K562 (cell line): ENCODE data around the gene DHCR7. TPM values are rescaled to one million over a fixed set of nuclear protein-coding genes. Genes with fewer than 3 reads are reported as not detected.

ENCODE experiments used
- ATAC-seq: fragments of 200-7000 bp; cut with Tn5 transposase; 3 replicates; pipeline ENCODE4 v1.9.1; 2020; ENCODE audit warnings: moderate library complexity
- BruUV-seq: library from RNA; stranded (reverse); fragments of 400-500 nt; replicated peaks from 2 replicates; lab custom pipeline; 2021; lab: Mats Ljungman, UMichigan
- CTCF ChIA-PET: fragments of 300-600 bp; formaldehyde crosslinking; extraction: SDS; loops from one replicate; lab custom pipeline; 2021; ENCODE audit warnings: low intra/inter-chr PET ratio; lab: Yijun Ruan, JAX
- POLR2A ChIA-PET: fragments of 300-600, 350-650 bp; sonication (Branson Sonifier 250); formaldehyde crosslinking; extraction: SDS; loops from one replicate; lab custom pipeline; 2021; ENCODE audit warnings: antibody characterized with exemption, inconsistent platforms; lab: Yijun Ruan, JAX
- DNase-seq, 4 experiments: peaks; one replicate each; pipeline versions ENCODE4 v3.0.0 to v3.0.0-alpha.2; 2011 to 2018; ENCODE audit warnings: low spot score in 3 of 4, mixed read lengths in 3 of 4; ENCODE audit errors: extremely low read depth in 1 of 4
- FAIRE-seq: peaks from 2 replicates; lab custom pipeline; 2011; peaks lifted over from hg19 to GRCh38; lab: Jason Lieb, UNC
- H2AFZ ChIP-seq: 2 replicates; pipeline ENCODE4 v1.6.0; 2011; ENCODE audit warnings: low read depth, low read length, control low read depth, inconsistent platforms
- H3K27ac ChIP-seq: fragments of 200-600 bp; 3 replicates; pipeline ENCODE4 v1.8.0; 2011; ENCODE audit warnings: low read depth, mild to moderate bottlenecking, control low read depth, inconsistent platforms, low read length, moderate library complexity, mixed read lengths; ENCODE audit errors: extremely low read depth
- H3K27me3 ChIP-seq, 2 experiments: fragments of 300-600 bp in 1 of 2; 2 replicates in 1 of 2; 3 replicates in 1 of 2; pipeline versions ENCODE4 v1.6.0 to v1.8.0; 2011; ENCODE audit warnings: inconsistent platforms in 2 of 2, low read length in 2 of 2, mild to moderate bottlenecking in 1 of 2, mixed read lengths in 1 of 2, moderate library complexity in 1 of 2; ENCODE audit not compliant: control insufficient read depth in 2 of 2, insufficient read depth in 2 of 2
- H3K36me3 ChIP-seq: fragments of 300-600 bp; 3 replicates; pipeline ENCODE4 v1.8.0; 2011; ENCODE audit warnings: mild to moderate bottlenecking, low read length, inconsistent platforms; ENCODE audit not compliant: control insufficient read depth, insufficient read depth
- H3K4me1 ChIP-seq, 2 experiments: fragments of 200-600 bp in 1 of 2; replicated peaks in 1 of 2; 2 replicates in 1 of 2; 3 replicates in 1 of 2; pipeline versions ENCODE4 v1.5.1 to v1.8.0; 2011; ENCODE audit warnings: inconsistent platforms in 2 of 2, low read length in 2 of 2, mild to moderate bottlenecking in 1 of 2, mixed read lengths in 1 of 2, moderate library complexity in 1 of 2; ENCODE audit not compliant: control insufficient read depth in 2 of 2, insufficient read depth in 2 of 2
- H3K4me2 ChIP-seq: 2 replicates; pipeline ENCODE4 v1.6.1; 2011; ENCODE audit warnings: low read length, control low read depth, inconsistent platforms, mixed read lengths; ENCODE audit not compliant: insufficient read depth
- H3K4me3 ChIP-seq: fragments of 200-600 bp; sonication (generic), shearing (Covaris generic); 2 replicates; pipeline ENCODE4 v1.5.1; 2016; ENCODE audit warnings: control low read depth, inconsistent platforms
- H3K79me2 ChIP-seq: fragments of 200-600 bp; 3 replicates; pipeline ENCODE4 v1.8.0; 2011; ENCODE audit warnings: low read length, inconsistent platforms; ENCODE audit not compliant: control insufficient read depth, insufficient read depth
- H3K9ac ChIP-seq, 2 experiments: 2 replicates each; pipeline versions ENCODE4 v1.6.0 to v1.6.1; 2011; ENCODE audit warnings: low read depth in 2 of 2, low read length in 2 of 2, control low read depth in 1 of 2, inconsistent platforms in 1 of 2, mild to moderate bottlenecking in 1 of 2, mixed read lengths in 1 of 2; ENCODE audit not compliant: insufficient read depth in 1 of 2
- H3K9me1 ChIP-seq: one replicate; pipeline ENCODE4 v1.6.0; 2011; ENCODE audit warnings: inconsistent platforms, mild to moderate bottlenecking, low read length, moderate library complexity; ENCODE audit not compliant: control insufficient read depth, insufficient read depth
- H3K9me3 ChIP-seq: replicated peaks from 2 replicates; pipeline ENCODE4 v1.5.1; 2011; ENCODE audit warnings: low read depth, low read length, inconsistent platforms; ENCODE audit not compliant: control insufficient read depth, insufficient read depth
- H4K20me1 ChIP-seq: replicated peaks from 2 replicates; pipeline ENCODE4 v1.6.1; 2011; ENCODE audit warnings: low read length, inconsistent platforms, mixed read lengths; ENCODE audit not compliant: control insufficient read depth, insufficient read depth
- DACH1 ChIP-seq: fragments of 450-650 bp; IDR thresholded peaks from 2 replicates; pipeline ENCODE4 v1.6.1; 2018; ENCODE audit not compliant: partially characterized antibody
- EP300 ChIP-seq: IDR thresholded peaks from 2 replicates; pipeline ENCODE4 v1.6.1; 2012; ENCODE audit warnings: low read length, improper control_type of control experiment
- ETS1 ChIP-seq: conservative IDR thresholded peaks from 2 replicates; pipeline ENCODE4 v1.6.1; 2011; ENCODE audit warnings: low read depth, mild to moderate bottlenecking, low read length; ENCODE audit not compliant: control insufficient read depth
- GTF2A2 ChIP-seq: IDR thresholded peaks from 2 replicates; pipeline ENCODE4 v1.6.1; 2016; ENCODE audit warnings: mild to moderate bottlenecking, missing genetic modification characterization, missing compliant biosample characterization
- HNRNPK ChIP-seq: fragments of 200-400 bp; formaldehyde crosslinking; IDR thresholded peaks from one replicate; pipeline ENCODE4 v1.6.1; 2018; ENCODE audit warnings: mild to moderate bottlenecking, low read depth, low read length; ENCODE audit not compliant: poor library complexity, severe bottlenecking
- ILF3 ChIP-seq: fragments of 450-650 bp; IDR thresholded peaks from 2 replicates; pipeline ENCODE4 v1.6.1; 2018; ENCODE audit warnings: antibody characterized with exemption, mild to moderate bottlenecking, moderate library complexity, borderline replicate concordance
- NR2C1 ChIP-seq, 2 experiments: fragments of 450-650 bp; IDR thresholded peaks; 2 replicates each; pipeline ENCODE4 v1.6.1; 2017; ENCODE audit warnings: mild to moderate bottlenecking in 2 of 2, antibody characterized with exemption in 1 of 2, inconsistent platforms in 1 of 2, missing compliant biosample characterization in 1 of 2, missing genetic modification characterization in 1 of 2
- NR2C2 ChIP-seq, 2 experiments: fragments of 200-800 bp in 1 of 2; sonication (Bioruptor generic) in 1 of 2; sonication (generic) in 1 of 2; formaldehyde crosslinking in 1 of 2; IDR thresholded peaks; 2 replicates each; pipeline versions ENCODE4 v1.6.1 to v1.8.0; 2016 to 2022; ENCODE audit warnings: mild to moderate bottlenecking in 1 of 2, missing compliant biosample characterization in 1 of 2, missing genetic modification characterization in 1 of 2, missing genetic modification reagents in 1 of 2
- RBFOX2 ChIP-seq: fragments of 200-400 bp; formaldehyde crosslinking; IDR thresholded peaks from 2 replicates; pipeline ENCODE4 v1.6.1; 2017; ENCODE audit warnings: low read depth, mild to moderate bottlenecking, low read length, moderate library complexity
- SAFB2 ChIP-seq: fragments of 200-400 bp; formaldehyde crosslinking; IDR thresholded peaks from 2 replicates; pipeline ENCODE4 v1.6.1; 2018; ENCODE audit warnings: borderline replicate concordance, low read length, low read depth, moderate library complexity; ENCODE audit not compliant: severe bottlenecking
- TBL1XR1 ChIP-seq, 2 experiments: IDR thresholded peaks; 2 replicates each; pipeline ENCODE4 v1.6.1; 2012; ENCODE audit warnings: improper control_type of control experiment in 2 of 2, low read length in 2 of 2, mild to moderate bottlenecking in 1 of 2
- ZFP36 ChIP-seq: fragments of 150-350 bp; IDR thresholded peaks from 2 replicates; pipeline ENCODE4 v1.6.1; 2018; ENCODE audit warnings: low read length, low read depth; ENCODE audit not compliant: partially characterized antibody
- WGBS: fragments of 100-300 bp; shearing (Covaris generic); methylation state at CpG from one replicate; pipeline ENCODE4 v1.1.6; 2016; ENCODE audit warnings: low coverage, mixed read lengths; ENCODE audit not compliant: insufficient coverage; ENCODE audit errors: missing lambda C conversion rate; 5-methylcytosine and 5-hydroxymethylcytosine counted together
- in situ Hi-C: fragments of 300-500 bp; cut with MboI; formaldehyde crosslinking; loops from 4 replicates; pipeline ENCODE4 v1.15.0; 2018; ENCODE audit warnings: inconsistent platforms, mixed read lengths
- intact Hi-C: fragments of 100-400 bp; cut with micrococcal nuclease; formaldehyde crosslinking; loops from 2 replicates; pipeline ENCODE4 v1.14.2; 2022
- polyA plus RNA-seq, 8 experiments: library from polyadenylated mRNA; depleted of rRNA in 4 of 8; stranded (reverse) in 5 of 8; unstranded in 3 of 8; fragments of >200 nt; fragmentation: Nextera tagmentation in 2 of 8; fragmentation: Illumina TruSeq in 1 of 8; extraction: Ambion mirVana in 2 of 8; extraction: Trizol in 1 of 8; gene quantifications; 2 replicates each; pipeline versions ENCODE4 v1.2.1 to v1.2.3, GENCODE V29; 2011 to 2014; ENCODE audit warnings: inconsistent platforms in 1 of 8, missing spikeins in 1 of 8
- total RNA-seq, 7 experiments: library from RNA; depleted of rRNA in 6 of 7; stranded (reverse); fragments of >200 nt in 6 of 7; fragmentation: Illumina TruSeq in 2 of 7; extraction: Trizol in 2 of 7; gene quantifications; 2 replicates each; pipeline versions ENCODE4 v1.2.1 to v1.2.3, GENCODE V29; 2011 to 2021; ENCODE audit warnings: low replicate concordance in 1 of 7

Gene DHCR7
- total and polyA plus RNA-seq, 9 of the 15 experiments (the other 6 are each of a cell fraction or from before 2014, with no cell fraction given) = 8.4 to 192 (median 82.4) TPM

DNA sequence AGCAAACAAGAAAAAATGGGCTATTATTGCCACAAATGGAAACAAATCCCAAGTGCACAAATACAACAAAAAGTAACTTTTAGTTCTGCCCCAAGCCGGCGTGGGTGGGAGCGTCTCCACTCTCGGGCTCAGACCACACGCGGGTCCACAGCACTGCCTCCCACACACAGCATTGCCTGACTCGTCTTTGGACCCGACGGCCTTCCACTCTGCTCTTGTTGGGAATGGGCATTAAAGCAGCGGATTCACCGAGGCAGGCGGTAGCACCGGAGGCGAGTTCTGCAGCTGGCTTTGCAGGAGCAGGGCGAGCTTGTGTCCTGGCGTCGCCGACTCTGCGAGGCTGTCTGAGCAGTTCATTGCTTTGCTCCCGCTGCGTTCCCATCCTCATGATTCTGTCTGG lies 27.8 kb upstream of the DHCR7 start:
- no peak overlapping the region for H3K9ac ChIP-seq
- TF ChIP-seq EP300 = no peak
- no peak for TF ChIP-seq TBL1XR1 (IDR thresholded peaks at IDR 0.05; ENCODE audit: low read length in 2 of 2)
- no peak for TF ChIP-seq ETS1
- TF ChIP-seq SAFB2 = no peak
- TF ChIP-seq ILF3 = no peak
- no peak for TF ChIP-seq GTF2A2
- TF ChIP-seq RBFOX2 = no peak
- TF ChIP-seq HNRNPK = no peak
- TF ChIP-seq ZFP36 = no peak
- TF ChIP-seq DACH1 = no peak
- no peak for TF ChIP-seq NR2C1 (IDR thresholded peaks at IDR 0.05)
- TF ChIP-seq NR2C1 (tag; IDR thresholded peaks at IDR 0.05) = no peak
- no peak for TF ChIP-seq NR2C2 (CRISPR knock-in tag; IDR thresholded peaks at IDR 0.05)
- no peak for TF ChIP-seq NR2C2 (tag; IDR thresholded peaks at IDR 0.05)
- intact Hi-C loops = no loop called here
- ChIA-PET CTCF (no interaction called here), POLR2A (interaction anchor here (0.9 kb wide), 1 partner anchor 70 kb away, joined by 4 read pairs; no protein-coding TSS in a partner anchor)
- no TSS peak for BruUV-seq
- H3K4me1 ChIP-seq = peaks cover 0 to 12% of the 10 kb centered on the region in 2 experiments; a peak in 3 of 5 replicates
- peaks cover 68% of the 10 kb centered on the region; the same call in 2 of the 3 replicates for H3K36me3 ChIP-seq
- no peaks in the 10 kb centered on the region for H3K9me1 ChIP-seq
- FAIRE-seq (no peak), DNase-seq (no peak), ATAC-seq (no peak)
- H3K27me3 ChIP-seq = no peaks in the 10 kb centered on the region
- no peak overlapping the region for H2AFZ ChIP-seq
- no peaks in the 10 kb centered on the region for H3K79me2 ChIP-seq
- H3K4me2 ChIP-seq = no peak overlapping the region
- no peaks in the 10 kb centered on the region for H4K20me1 ChIP-seq
- in situ Hi-C loops = no loop called here
- no peak overlapping the region for H3K27ac ChIP-seq
- no peaks in the 10 kb centered on the region for H3K9me3 ChIP-seq
- WGBS = 89% methylated on average over 21 of the region's 21 CpGs
- H3K4me3 ChIP-seq = no peak overlapping the region
